HG03139 (cell line): ENCODE results near the gene CKAP2L.
A peak's percentile ranks its signal among the peaks of the same experiment; 100 is the strongest.

Experiments
- ATAC-seq: cut with Tn5 transposase; IDR thresholded peaks from one replicate; pipeline ENCODE4 v1.9.1; 2021; ENCODE audit not compliant: unreplicated experiment

Gene CKAP2L

GRCh38 chr2:112762276-112762675 lies 2.1 kb downstream of the CKAP2L start:
- ATAC-seq = no peak

- no peak for ATAC-seq
These were observed 4.3 kb downstream of the CKAP2L start for GRCh38 chr2:112760149-112760548.

GRCh38 chr2:112758711-112759110 lies 5.7 kb downstream of the CKAP2L start:
- no peak for ATAC-seq

- no peak for ATAC-seq
These were observed 7.1 kb downstream of the CKAP2L start for GRCh38 chr2:112757265-112757664.

GRCh38 chr2:112756207-112756606 lies 8.2 kb downstream of the CKAP2L start:
- no peak for ATAC-seq

- no peak for ATAC-seq
These were observed 9.0 kb downstream of the CKAP2L start for GRCh38 chr2:112755444-112755843.

- ATAC-seq = no peak
These were observed 9.8 kb downstream of the CKAP2L start for GRCh38 chr2:112754564-112754963.

- ATAC-seq = no peak
These were observed 11.7 kb downstream of the CKAP2L start for GRCh38 chr2:112752667-112753066.

- ATAC-seq = no peak
These were observed 12.8 kb downstream of the CKAP2L start for GRCh38 chr2:112751451-112752197.

- ATAC-seq = no peak
These were observed 13.9 kb downstream of the CKAP2L start for GRCh38 chr2:112750560-112750843.

- peak; percentile 65 for ATAC-seq
These were observed 14.5 kb downstream of the CKAP2L start for GRCh38 chr2:112749755-112750559.

- ATAC-seq = no peak
These were observed 23.9 kb downstream of the CKAP2L start for GRCh38 chr2:112740527-112740926.

- no peak for ATAC-seq
These were observed 26.7 kb downstream of the CKAP2L start for GRCh38 chr2:112737542-112738232.

- ATAC-seq = no peak
These were observed 30.5 kb downstream of the CKAP2L start for GRCh38 chr2:112733871-112734270.

GRCh38 chr2:112733456-112733855 lies 31.0 kb downstream of the CKAP2L start:
- ATAC-seq = no peak

GRCh38 chr2:112731479-112731878 lies 32.9 kb downstream of the CKAP2L start:
- no peak for ATAC-seq

GRCh38 chr2:112730791-112731190 lies 33.6 kb downstream of the CKAP2L start:
- no peak for ATAC-seq

GRCh38 chr2:112730216-112730615 lies 34.2 kb downstream of the CKAP2L start:
- no peak for ATAC-seq

- no peak for ATAC-seq
These were observed 35.8 kb downstream of the CKAP2L start for GRCh38 chr2:112728378-112729175.

GRCh38 chr2:112728029-112728362 lies 36.4 kb downstream of the CKAP2L start:
- ATAC-seq = no peak
